GM13976 (cell line): ENCODE data around the gene RCBTB1.
"Not testable (repeated sequence)": the region's sequence is repeated elsewhere in the genome, so short reads cannot be mapped to it uniquely, and the experiment has no call there.

ENCODE experiments used
- DNase-seq: peaks from one replicate; pipeline ENCODE4 v3.0.0; 2012; ENCODE audit warnings: low spot score
- in situ Hi-C: fragments of 300-500 bp; cut with MboI; formaldehyde crosslinking; loops from one replicate; pipeline ENCODE4 v1.12.0; 2022; ENCODE audit warnings: low sequenced_read_pairs, mixed read lengths, inconsistent platforms; ENCODE audit not compliant: unreplicated experiment
- TF ChIP-seq, protein P1 (sequence below): IDR thresholded peaks from 2 replicates; pipeline ENCODE4 v1.5.1; 2012; ENCODE audit warnings: borderline replicate concordance, mild to moderate bottlenecking; ENCODE audit not compliant: insufficient read depth; ENCODE audit errors: extremely low read depth, missing control alignments, control extremely low read depth

RCBTB1 gene

DNA sequence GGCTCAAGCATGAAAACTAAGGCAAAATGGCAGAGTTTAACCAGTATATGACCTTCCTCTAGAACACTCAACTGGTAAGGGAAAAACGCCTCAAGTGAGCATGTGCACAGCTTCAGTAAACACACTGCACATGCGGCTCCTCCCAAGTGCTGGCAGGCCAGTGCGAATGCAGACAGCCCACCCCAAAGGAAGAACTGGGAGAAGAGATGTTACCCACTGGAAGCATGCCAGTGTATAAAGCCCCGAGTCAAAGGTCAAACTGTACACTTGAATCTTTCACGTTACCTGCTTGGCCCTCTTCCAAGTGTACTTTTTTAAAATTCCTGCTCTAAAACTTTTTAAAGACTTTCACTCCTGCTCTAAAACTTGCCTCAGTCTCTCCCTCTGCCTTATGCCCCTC is 19.2 kb upstream of the RCBTB1 start:
- TF ChIP-seq, protein P1, sequence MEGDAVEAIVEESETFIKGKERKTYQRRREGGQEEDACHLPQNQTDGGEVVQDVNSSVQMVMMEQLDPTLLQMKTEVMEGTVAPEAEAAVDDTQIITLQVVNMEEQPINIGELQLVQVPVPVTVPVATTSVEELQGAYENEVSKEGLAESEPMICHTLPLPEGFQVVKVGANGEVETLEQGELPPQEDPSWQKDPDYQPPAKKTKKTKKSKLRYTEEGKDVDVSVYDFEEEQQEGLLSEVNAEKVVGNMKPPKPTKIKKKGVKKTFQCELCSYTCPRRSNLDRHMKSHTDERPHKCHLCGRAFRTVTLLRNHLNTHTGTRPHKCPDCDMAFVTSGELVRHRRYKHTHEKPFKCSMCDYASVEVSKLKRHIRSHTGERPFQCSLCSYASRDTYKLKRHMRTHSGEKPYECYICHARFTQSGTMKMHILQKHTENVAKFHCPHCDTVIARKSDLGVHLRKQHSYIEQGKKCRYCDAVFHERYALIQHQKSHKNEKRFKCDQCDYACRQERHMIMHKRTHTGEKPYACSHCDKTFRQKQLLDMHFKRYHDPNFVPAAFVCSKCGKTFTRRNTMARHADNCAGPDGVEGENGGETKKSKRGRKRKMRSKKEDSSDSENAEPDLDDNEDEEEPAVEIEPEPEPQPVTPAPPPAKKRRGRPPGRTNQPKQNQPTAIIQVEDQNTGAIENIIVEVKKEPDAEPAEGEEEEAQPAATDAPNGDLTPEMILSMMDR = no peak
- in situ Hi-C loops = no loop called here
- no peak for DNase-seq

DNA sequence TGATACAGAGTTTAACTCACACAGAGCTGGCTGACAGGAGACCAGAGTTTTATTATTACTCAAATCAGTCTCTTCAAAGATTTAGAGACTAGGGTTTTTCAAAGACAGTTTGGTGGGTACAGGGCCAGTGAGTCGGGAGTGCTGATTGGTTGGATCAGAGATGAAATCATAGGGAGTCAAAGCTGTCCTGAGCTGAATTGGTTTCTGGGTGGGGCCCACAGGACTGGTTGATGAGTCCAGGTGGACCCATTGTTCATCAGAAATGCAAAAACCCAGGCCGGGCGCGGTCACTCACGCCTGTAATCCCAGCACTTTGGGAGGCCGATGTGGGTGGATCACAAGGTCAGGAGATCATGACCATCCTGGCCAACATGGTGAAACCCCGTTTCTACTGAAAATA is 17.3 kb upstream of the RCBTB1 start:
- DNase-seq, in situ Hi-C loops: not testable (repeated sequence)

DNA sequence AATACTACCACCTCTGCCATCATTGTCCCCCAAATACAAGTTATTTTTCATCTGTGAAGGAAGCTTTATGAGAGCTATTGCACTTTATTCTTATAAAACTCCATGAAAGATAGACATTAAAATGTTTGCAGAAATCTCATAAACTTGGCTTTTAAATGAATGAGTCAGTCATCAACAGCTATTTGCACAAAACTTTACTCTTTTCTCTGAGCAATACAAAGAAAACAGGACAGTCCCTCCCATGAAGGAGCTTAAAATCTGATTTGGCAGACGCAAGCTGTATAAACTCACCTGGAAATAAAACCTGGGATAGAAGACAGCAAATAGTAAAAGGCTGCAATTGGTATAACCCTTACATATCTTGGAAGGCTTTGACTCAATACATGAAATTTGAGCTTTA is 16.6 kb upstream of the RCBTB1 start:
- TF ChIP-seq, protein P1 = no peak
- DNase-seq = no peak
- in situ Hi-C loops = no loop called here

DNA sequence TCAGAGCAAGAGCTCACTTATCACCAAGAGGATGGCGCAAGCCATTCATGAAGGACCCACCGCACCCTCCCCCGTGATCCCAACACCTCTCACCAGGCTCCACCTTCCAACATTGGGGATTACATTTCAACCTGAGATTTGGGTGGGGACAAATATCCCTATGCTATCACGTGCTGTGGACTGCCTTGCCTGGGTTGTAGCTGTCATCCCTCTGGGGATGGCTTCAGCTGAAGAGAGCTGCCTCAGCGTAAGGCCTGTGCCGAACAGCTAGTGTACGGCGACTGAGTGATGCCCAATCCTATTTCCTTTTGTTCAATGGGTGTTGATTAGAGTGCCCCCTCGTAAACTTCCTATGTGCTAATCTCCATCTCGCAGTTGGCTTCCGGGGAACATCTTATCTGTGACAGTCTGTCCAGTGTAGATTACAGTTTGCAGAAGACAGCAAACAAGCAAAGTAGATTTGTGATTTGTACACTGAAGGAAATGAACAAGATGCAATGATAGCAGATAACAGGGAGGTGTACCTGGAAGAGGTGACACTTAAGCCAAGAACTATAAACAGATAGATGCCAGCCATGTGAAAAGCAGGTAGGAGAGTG is 11.8 kb upstream of the RCBTB1 start:
- DNase-seq = no peak

DNA sequence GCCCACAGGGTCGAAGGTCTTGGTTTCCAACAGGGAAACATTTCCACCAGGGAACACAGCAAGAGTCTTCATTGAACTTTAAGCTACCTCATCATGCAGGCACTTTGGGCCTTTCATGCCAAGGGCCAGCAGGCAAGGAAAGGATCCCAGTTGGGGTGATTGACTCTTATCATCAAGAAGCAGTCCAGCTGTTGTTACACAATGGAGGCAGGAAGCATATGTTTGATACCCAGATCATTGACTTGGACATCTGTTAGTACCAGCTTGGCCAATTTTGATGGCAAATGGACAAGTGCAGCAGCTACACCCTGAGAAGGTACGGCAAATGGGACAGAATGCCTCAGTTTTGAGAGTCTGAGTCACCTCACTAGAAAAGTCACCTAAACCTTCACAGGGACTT is 10.9 kb upstream of the RCBTB1 start:
- no peak for DNase-seq
- TF ChIP-seq, protein P1 = no peak
- in situ Hi-C loops = no loop called here

More for the DNA sequence above, 11.8 kb upstream of the RCBTB1 start:
- TF ChIP-seq, protein P1 = no peak
- in situ Hi-C loops = no loop called here

DNA sequence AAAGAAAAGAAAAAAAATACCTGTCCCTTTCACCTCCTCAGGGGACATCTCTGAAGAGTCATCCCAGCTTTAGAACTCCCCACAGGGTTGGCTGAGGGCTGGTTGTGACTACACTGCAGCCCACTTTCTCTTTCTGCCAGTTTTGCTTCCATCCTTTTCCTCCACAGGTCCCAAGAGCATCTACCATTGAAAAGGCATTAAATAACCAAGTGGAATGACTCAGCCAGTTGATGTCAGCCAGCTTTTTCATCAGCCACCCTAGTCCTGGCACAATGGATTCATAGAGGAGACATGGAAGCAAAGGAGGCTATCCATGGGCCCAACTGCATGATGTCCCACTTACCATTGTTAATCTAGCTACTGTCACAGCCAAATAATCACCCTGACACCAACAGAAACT is 9.2 kb upstream of the RCBTB1 start:
- DNase-seq = no peak
- in situ Hi-C loops = no loop called here

DNA sequence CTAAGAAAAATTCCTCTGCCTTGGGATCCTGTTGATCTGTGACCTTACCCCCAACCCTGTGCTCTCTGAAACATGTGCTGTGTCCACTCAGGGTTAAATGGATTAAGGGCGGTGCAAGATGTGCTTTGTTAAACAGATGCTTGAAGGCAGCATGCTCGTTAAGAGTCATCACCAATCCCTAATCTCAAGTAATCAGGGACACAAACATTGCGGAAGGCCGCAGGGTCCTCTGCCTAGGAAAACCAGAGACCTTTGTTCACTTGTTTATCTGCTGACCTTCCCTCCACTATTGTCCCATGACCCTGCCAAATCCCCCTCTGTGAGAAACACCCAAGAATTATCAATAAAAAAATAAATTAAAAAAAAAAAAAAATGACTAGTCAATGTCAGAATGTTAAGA is 8.5 kb upstream of the RCBTB1 start:
- in situ Hi-C loops, DNase-seq: not testable (repeated sequence)

More for the DNA sequence above, 9.2 kb upstream of the RCBTB1 start:
- TF ChIP-seq, protein P1 = no peak

DNA sequence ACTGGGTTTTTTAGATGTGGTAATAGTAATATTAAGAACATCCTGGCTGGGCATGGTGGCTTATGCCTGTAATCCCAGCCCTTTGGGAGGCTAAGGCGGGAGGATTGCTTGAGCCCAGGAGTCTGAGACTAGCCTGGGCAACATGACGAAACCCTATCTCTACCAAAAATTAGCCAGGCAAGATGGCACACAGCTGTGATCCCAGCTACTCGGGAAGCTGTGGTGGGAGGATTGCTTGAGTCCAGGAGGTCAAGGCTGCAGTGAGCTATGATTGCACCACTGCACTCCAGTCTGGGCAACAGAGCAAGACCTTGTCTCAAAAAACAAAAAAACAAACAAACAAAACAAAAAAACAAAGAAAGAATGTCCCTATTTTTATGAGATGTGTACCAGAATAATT is 5.4 kb upstream of the RCBTB1 start:
- in situ Hi-C loops, DNase-seq: not testable (repeated sequence)
